Measurements from ENCODE around the gene IL3RA. TPM values are rescaled to one million over a fixed set of nuclear protein-coding genes. Genes with fewer than 3 reads are reported as not detected.
A peak's percentile ranks its signal among the peaks of the same experiment; 100 is the strongest.

The IL3RA gene
- polyA plus RNA-seq, 1 donor from 2014 or later, result 0.66 TPM

- H3K9me3 Mint-ChIP-seq, result no peaks in the 10 kb centered on the region
- peak overlapping the region in 1 of 4 donors; percentile 88 for H3K4me3 Mint-ChIP-seq
- peak overlapping the region; percentile 71 to 97 (median 90) for H3K27ac Mint-ChIP-seq
- H3K4me1 Mint-ChIP-seq, result peaks cover 3 to 9% (median 8%) of the 10 kb centered on the region in 3 donors
- H3K27me3 Mint-ChIP-seq, result no peaks in the 10 kb centered on the region
- peaks cover 10% of the 10 kb centered on the region for H3K36me3 Mint-ChIP-seq
Observed at GRCh38 chrX:1385253-1386223, 49.0 kb downstream of the IL3RA start.

- H3K4me3 Mint-ChIP-seq, result peak overlapping the region in 2 of 4 donors; percentile 2 to 88
- peak overlapping the region; percentile 59 to 97 (median 60) for H3K27ac Mint-ChIP-seq
- peaks cover 10% of the 10 kb centered on the region for H3K36me3 Mint-ChIP-seq
- no peaks in the 10 kb centered on the region for H3K9me3 Mint-ChIP-seq
- peaks cover 7 to 10% (median 8%) of the 10 kb centered on the region in 3 donors for H3K4me1 Mint-ChIP-seq
- no peaks in the 10 kb centered on the region for H3K27me3 Mint-ChIP-seq
Observed at GRCh38 chrX:1386338-1387127, 49.9 kb downstream of the IL3RA start.

GRCh38 chrX:1387141-1387776 is 50.7 kb downstream of the IL3RA start:
- Mint-ChIP-seq H3K4me3 (peak overlapping the region in 1 of 4 donors; percentile 88), H3K27ac (peak overlapping the region; percentile 59 to 97 (median 67)), H3K4me1 (peaks cover 7 to 9% (median 8%) of the 10 kb centered on the region in 3 donors), H3K27me3 (no peaks in the 10 kb centered on the region), H3K9me3 (no peaks in the 10 kb centered on the region), H3K36me3 (peaks cover 10% of the 10 kb centered on the region)

GRCh38 chrX:1388651-1389050 is 52.1 kb downstream of the IL3RA start:
- Mint-ChIP-seq H3K36me3 (peaks cover 10% of the 10 kb centered on the region), H3K27me3 (no peaks in the 10 kb centered on the region), H3K4me1 (peaks cover 5 to 12% (median 8%) of the 10 kb centered on the region in 3 donors)

GRCh38 chrX:1389181-1389992 is 52.8 kb downstream of the IL3RA start:
- Mint-ChIP-seq H3K9me3 (no peaks in the 10 kb centered on the region), H3K4me3 (peak overlapping the region in 2 of 4 donors; percentile 65 to 88), H3K4me1 (peaks cover 5 to 15% (median 9%) of the 10 kb centered on the region in 3 donors), H3K36me3 (peaks cover 10% of the 10 kb centered on the region), H3K27me3 (no peaks in the 10 kb centered on the region), H3K27ac (peak overlapping the region in 1 of 3 donors; percentile 97)

More at GRCh38 chrX:1388651-1389050, 52.1 kb downstream of the IL3RA start:
- H3K27ac Mint-ChIP-seq, result peak overlapping the region in 2 of 3 donors; percentile 78 to 97
- H3K4me3 Mint-ChIP-seq, result peak overlapping the region in 3 of 4 donors; percentile 69 to 88 (median 79)
- H3K9me3 Mint-ChIP-seq, result no peaks in the 10 kb centered on the region

GRCh38 chrX:1389993-1390285 is 53.4 kb downstream of the IL3RA start:
- Mint-ChIP-seq H3K36me3 (peaks cover 6% of the 10 kb centered on the region), H3K27me3 (no peaks in the 10 kb centered on the region), H3K4me1 (peaks cover 5 to 15% (median 9%) of the 10 kb centered on the region in 3 donors), H3K27ac (peak overlapping the region in 1 of 3 donors; percentile 97), H3K4me3 (peak overlapping the region in 2 of 4 donors; percentile 88 to 96), H3K9me3 (no peaks in the 10 kb centered on the region)

- H3K36me3 Mint-ChIP-seq, result peaks cover 6% of the 10 kb centered on the region
- H3K27me3 Mint-ChIP-seq, result no peaks in the 10 kb centered on the region
- H3K4me3 Mint-ChIP-seq, result peak overlapping the region; percentile 90 to 96 (median 92)
- H3K4me1 Mint-ChIP-seq, result peaks cover 5 to 21% (median 12%) of the 10 kb centered on the region in 3 donors
- H3K9me3 Mint-ChIP-seq, result no peaks in the 10 kb centered on the region
- peak overlapping the region; percentile 93 to 99 (median 97) for H3K27ac Mint-ChIP-seq
Observed at GRCh38 chrX:1390621-1391369, 54.2 kb downstream of the IL3RA start.

- peaks cover 5 to 24% (median 17%) of the 10 kb centered on the region in 3 donors for H3K4me1 Mint-ChIP-seq
- peak overlapping the region; percentile 90 to 96 (median 92) for H3K4me3 Mint-ChIP-seq
- H3K36me3 Mint-ChIP-seq, result peaks cover 4% of the 10 kb centered on the region
- H3K27me3 Mint-ChIP-seq, result no peaks in the 10 kb centered on the region
- peak overlapping the region; percentile 93 to 99 (median 97) for H3K27ac Mint-ChIP-seq
- no peaks in the 10 kb centered on the region for H3K9me3 Mint-ChIP-seq
Observed at GRCh38 chrX:1391370-1391706, 54.8 kb downstream of the IL3RA start.

GRCh38 chrX:1391707-1392375 is 55.3 kb downstream of the IL3RA start, which contains the start of gene SLC25A6:
Gene SLC25A6 (minus strand): TSS chrX:1392113. CDS start chrX:1392009, 104 bp downstream.
- Mint-ChIP-seq H3K27me3 (no peaks in the 10 kb centered on the region), H3K4me1 (peaks cover 5 to 24% (median 17%) of the 10 kb centered on the region in 3 donors), H3K36me3 (peaks cover 2% of the 10 kb centered on the region), H3K4me3 (peak within 1 kb of the TSS; percentile 90 to 96 (median 92)), H3K27ac (peak within 1 kb of the TSS; percentile 93 to 99 (median 97)), H3K9me3 (no peaks in the 10 kb centered on the region)

- H3K9me3 Mint-ChIP-seq, result no peaks in the 10 kb centered on the region
- peak overlapping the region; percentile 93 to 99 (median 97) for H3K27ac Mint-ChIP-seq
- H3K36me3 Mint-ChIP-seq, result peaks cover 2% of the 10 kb centered on the region
- H3K4me1 Mint-ChIP-seq, result peaks cover 5 to 24% (median 17%) of the 10 kb centered on the region in 3 donors
- peak overlapping the region; percentile 90 to 96 (median 92) for H3K4me3 Mint-ChIP-seq
- H3K27me3 Mint-ChIP-seq, result no peaks in the 10 kb centered on the region
Observed at GRCh38 chrX:1392376-1393068, 55.9 kb downstream of the IL3RA start.

- peaks cover 0 to 20% (median 14%) of the 10 kb centered on the region in 3 donors for H3K4me1 Mint-ChIP-seq
- no peaks in the 10 kb centered on the region for H3K36me3 Mint-ChIP-seq
- H3K4me3 Mint-ChIP-seq, result peak overlapping the region; percentile 85 to 91 (median 89)
- no peaks in the 10 kb centered on the region for H3K27me3 Mint-ChIP-seq
- H3K27ac Mint-ChIP-seq, result peak overlapping the region in 2 of 3 donors; percentile 80 to 93
- no peaks in the 10 kb centered on the region for H3K9me3 Mint-ChIP-seq
Observed at GRCh38 chrX:1393871-1394615, 57.5 kb downstream of the IL3RA start.
